ENCODE results near the gene ARHGAP26. TPM values are rescaled to one million over a fixed set of nuclear protein-coding genes. Genes with fewer than 3 reads are reported as not detected.

ARHGAP26 gene
- total and polyA plus RNA-seq, 4 experiments from 2014 or later: 2.0 to 22.7 (median 17.3) TPM

DNA sequence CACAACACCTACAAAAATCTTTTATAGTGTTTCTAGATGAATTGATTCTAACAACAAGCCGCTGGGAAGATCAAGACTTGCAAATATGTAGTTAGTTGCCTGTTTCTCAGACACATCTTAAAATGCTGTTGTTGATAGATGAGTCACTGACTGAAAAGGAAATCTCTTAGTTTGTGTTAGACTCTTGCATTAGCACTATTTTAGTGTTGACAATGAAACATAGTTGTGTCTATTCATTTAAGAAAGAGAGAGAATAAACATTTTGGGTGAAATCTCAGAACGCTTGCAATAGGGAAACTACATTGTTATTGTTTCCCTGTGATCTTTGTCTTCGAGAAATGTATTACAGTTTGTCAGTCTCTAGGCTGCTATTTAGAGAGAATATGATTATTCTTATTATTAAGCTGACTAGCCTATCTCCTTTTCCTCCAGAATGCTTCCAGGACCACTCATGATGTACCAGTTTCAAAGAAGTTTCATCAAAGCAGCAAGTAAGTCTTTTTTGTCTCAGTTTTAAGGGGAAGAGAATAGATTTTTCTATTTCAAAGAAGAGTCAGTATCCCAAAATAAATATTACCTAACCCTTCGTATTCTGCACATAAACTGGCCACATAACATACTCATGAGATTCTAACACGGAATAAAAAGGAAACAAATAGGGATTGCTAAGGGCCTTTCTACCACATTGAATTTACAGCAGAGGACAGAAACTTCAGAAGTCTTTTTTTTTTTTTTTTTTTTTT is 285.6 kb downstream of the ARHGAP26 start:
- peak overlapping the region in 5 of 7 donors; percentile 51 to 77 (median 62) for H3K27ac Mint-ChIP-seq
- H3K36me3 ChIP-seq (ENCODE audit: insufficient read depth, low read length): no peaks in the 10 kb centered on the region
- H3K9me3 Mint-ChIP-seq: peaks cover 0 to 2% (median 0%) of the 10 kb centered on the region in 8 donors
- H3K36me3 Mint-ChIP-seq: peaks cover 38 to 59% of the 10 kb centered on the region in 2 donors
- ChIA-PET CTCF (ENCODE audit: partially characterized antibody) (interaction anchor here (0.7 kb wide), 1 partner anchor 132 kb away, joined by 3 read pairs; no protein-coding TSS in a partner anchor), POLR2A (ENCODE audit: partially characterized antibody) (no interaction called here)
- H3K4me1 ChIP-seq (ENCODE audit: insufficient read depth, low read length): peaks cover 24% of the 10 kb centered on the region
- H3K4me3 ChIP-seq (ENCODE audit: low read length in 2 of 2): no peak overlapping the region
- H3K4me1 Mint-ChIP-seq: peaks cover 22 to 42% (median 34%) of the 10 kb centered on the region in 4 donors
- no peak for DNase-seq
- intact Hi-C loops (cut with micrococcal nuclease): no loop called here
- H3K9me3 ChIP-seq (ENCODE audit: control insufficient read depth in 1 of 2, low read length in 2 of 2): no peaks in the 10 kb centered on the region
- no peaks in the 10 kb centered on the region for H3K27me3 ChIP-seq (ENCODE audit: insufficient read depth, low read length)
- no peak overlapping the region for H3K27ac ChIP-seq (ENCODE audit: low read depth, low read length)
- peak overlapping the region in 2 of 8 donors; percentile 22 to 32 for H3K4me3 Mint-ChIP-seq
- no peaks in the 10 kb centered on the region for H3K27me3 Mint-ChIP-seq

DNA sequence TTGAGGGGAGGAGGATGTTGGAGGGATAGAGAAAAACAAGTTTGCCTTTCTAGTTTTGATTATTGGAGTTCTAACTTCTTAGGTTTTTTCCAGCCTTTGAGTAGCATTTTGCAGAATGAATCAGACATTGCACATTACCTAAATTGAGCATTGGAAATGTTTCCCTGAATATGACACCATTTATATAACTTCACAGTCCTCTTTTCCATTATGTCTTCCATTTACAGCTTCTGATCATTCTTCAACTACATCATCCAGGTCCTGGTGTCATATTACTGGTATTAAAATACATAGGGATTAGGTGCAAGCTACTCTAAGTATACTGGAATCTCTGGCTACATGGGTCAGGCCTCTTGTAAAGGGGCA is 286.1 kb downstream of the ARHGAP26 start:
- Mint-ChIP-seq H3K4me3 (peak overlapping the region in 2 of 8 donors; percentile 19 to 32), H3K9me3 (peaks cover 0 to 2% (median 0%) of the 10 kb centered on the region in 8 donors), H3K36me3 (peaks cover 40 to 56% of the 10 kb centered on the region in 2 donors), H3K27me3 (no peaks in the 10 kb centered on the region), H3K27ac (peak overlapping the region in 1 of 7 donors; percentile 68), H3K4me1 (peaks cover 22 to 42% (median 33%) of the 10 kb centered on the region in 4 donors)
- no peaks in the 10 kb centered on the region for H3K9me3 ChIP-seq (ENCODE audit: control insufficient read depth in 1 of 2, low read length in 2 of 2)
- H3K27ac ChIP-seq (ENCODE audit: low read depth, low read length): no peak overlapping the region
- ChIA-PET POLR2A (ENCODE audit: partially characterized antibody) (no interaction called here), CTCF (ENCODE audit: partially characterized antibody) (interaction anchor here (0.6 to 0.7 kb wide), 2 partner anchors 132 to 1522 kb away, joined by 3 to 4 read pairs; no protein-coding TSS in a partner anchor)
- H3K36me3 ChIP-seq (ENCODE audit: insufficient read depth, low read length): no peaks in the 10 kb centered on the region
- intact Hi-C loops (cut with micrococcal nuclease): no loop called here
- no peak for DNase-seq
- H3K27me3 ChIP-seq (ENCODE audit: insufficient read depth, low read length): no peaks in the 10 kb centered on the region
- H3K4me3 ChIP-seq (ENCODE audit: low read length in 2 of 2): no peak overlapping the region
- peaks cover 24% of the 10 kb centered on the region for H3K4me1 ChIP-seq (ENCODE audit: insufficient read depth, low read length)

DNA sequence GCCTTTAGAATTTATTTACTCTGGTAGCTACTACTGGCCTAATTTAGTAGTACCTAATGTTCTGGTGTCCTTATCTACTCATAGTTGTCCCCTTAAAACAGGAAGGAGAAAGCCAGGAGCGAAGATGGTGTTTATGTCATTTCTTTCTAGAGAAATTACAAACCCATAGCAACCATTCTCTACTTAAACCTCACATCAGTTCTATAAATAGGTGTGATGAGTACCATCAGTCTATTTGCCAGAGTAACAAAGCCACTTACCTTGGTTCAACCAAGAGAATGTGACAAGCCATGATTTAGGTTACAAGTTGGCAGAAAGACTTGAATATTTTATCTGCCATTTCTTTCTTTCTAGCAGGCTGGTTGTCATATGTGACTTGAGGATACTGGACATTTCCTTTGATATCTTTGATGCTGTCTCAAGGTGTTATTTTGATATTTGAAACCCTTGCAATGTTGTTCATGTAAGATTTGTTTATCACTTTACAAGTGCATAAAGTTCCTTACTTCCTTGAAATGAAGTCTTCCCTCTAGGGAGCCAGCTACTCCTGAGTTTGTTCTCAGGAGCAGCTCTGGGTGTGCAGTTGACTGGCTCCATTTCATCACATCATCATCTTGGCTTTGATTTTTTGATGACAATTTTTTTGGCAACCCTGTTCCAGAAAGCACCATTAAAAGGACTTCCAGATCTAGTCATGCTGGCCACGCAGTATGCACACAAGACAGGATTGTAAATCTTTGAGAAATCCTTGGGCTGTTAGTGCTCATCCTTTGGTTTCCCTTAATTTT is 286.8 kb downstream of the ARHGAP26 start:
- Mint-ChIP-seq H3K27ac (peak overlapping the region in 2 of 7 donors; percentile 12 to 68), H3K4me3 (no peak overlapping the region), H3K36me3 (peaks cover 43 to 59% of the 10 kb centered on the region in 2 donors), H3K4me1 (peaks cover 22 to 42% (median 33%) of the 10 kb centered on the region in 4 donors), H3K9me3 (peaks cover 0 to 2% (median 0%) of the 10 kb centered on the region in 8 donors), H3K27me3 (no peaks in the 10 kb centered on the region)
- Histone ChIP-seq H3K27ac (ENCODE audit: low read depth, low read length) (no peak overlapping the region), H3K27me3 (ENCODE audit: insufficient read depth, low read length) (no peaks in the 10 kb centered on the region), H3K4me1 (ENCODE audit: insufficient read depth, low read length) (peaks cover 24% of the 10 kb centered on the region), H3K9me3 (ENCODE audit: control insufficient read depth in 1 of 2, low read length in 2 of 2) (no peaks in the 10 kb centered on the region), H3K4me3 (ENCODE audit: low read length in 2 of 2) (no peak overlapping the region), H3K36me3 (ENCODE audit: insufficient read depth, low read length) (no peaks in the 10 kb centered on the region)
- ChIA-PET POLR2A (ENCODE audit: partially characterized antibody) (no interaction called here), CTCF (ENCODE audit: partially characterized antibody) (interaction anchor here (0.6 kb wide), 1 partner anchor 1523 kb away, joined by 4 read pairs; no protein-coding TSS in a partner anchor)
- intact Hi-C loops (cut with micrococcal nuclease): no loop called here
- no peak for DNase-seq

DNA sequence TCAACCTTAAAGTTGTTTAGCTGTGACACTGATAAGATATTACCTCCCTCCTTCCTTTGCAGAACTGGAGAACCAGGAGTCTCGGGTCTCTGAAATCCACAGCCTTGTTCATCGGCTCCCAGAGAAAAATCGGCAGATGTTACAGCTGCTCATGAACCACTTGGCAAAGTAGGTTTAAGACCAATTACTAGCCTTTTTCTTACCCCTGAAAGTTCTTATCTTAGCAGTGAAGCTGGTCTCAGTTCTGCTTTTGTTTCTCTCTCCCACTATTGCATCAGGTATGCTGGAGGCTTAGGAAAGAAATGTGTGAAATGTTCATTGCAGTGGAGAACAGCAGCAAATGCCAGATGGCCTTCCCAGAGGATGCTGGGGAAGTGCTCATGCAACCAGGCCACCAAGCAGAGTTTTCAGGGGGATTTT is 287.4 kb downstream of the ARHGAP26 start:
- no peak overlapping the region for H3K27ac ChIP-seq (ENCODE audit: low read depth, low read length)
- H3K9me3 ChIP-seq (ENCODE audit: control insufficient read depth in 1 of 2, low read length in 2 of 2): no peaks in the 10 kb centered on the region
- no peaks in the 10 kb centered on the region for H3K27me3 Mint-ChIP-seq
- H3K27me3 ChIP-seq (ENCODE audit: insufficient read depth, low read length): no peaks in the 10 kb centered on the region
- no peak overlapping the region for H3K4me3 Mint-ChIP-seq
- intact Hi-C loops (cut with micrococcal nuclease): no loop called here
- peaks cover 0 to 2% (median 0%) of the 10 kb centered on the region in 8 donors for H3K9me3 Mint-ChIP-seq
- H3K4me3 ChIP-seq (ENCODE audit: low read length in 2 of 2): no peak overlapping the region
- H3K36me3 ChIP-seq (ENCODE audit: insufficient read depth, low read length): no peaks in the 10 kb centered on the region
- peaks cover 24% of the 10 kb centered on the region for H3K4me1 ChIP-seq (ENCODE audit: insufficient read depth, low read length)
- peaks cover 22 to 42% (median 31%) of the 10 kb centered on the region in 4 donors for H3K4me1 Mint-ChIP-seq
- POLR2A ChIA-PET (ENCODE audit: partially characterized antibody): no interaction called here
- H3K36me3 Mint-ChIP-seq: peaks cover 49 to 63% of the 10 kb centered on the region in 2 donors
- no peak for DNase-seq
- H3K27ac Mint-ChIP-seq: peak overlapping the region in 1 of 7 donors; percentile 49
- CTCF ChIA-PET (ENCODE audit: partially characterized antibody): no interaction called here

DNA sequence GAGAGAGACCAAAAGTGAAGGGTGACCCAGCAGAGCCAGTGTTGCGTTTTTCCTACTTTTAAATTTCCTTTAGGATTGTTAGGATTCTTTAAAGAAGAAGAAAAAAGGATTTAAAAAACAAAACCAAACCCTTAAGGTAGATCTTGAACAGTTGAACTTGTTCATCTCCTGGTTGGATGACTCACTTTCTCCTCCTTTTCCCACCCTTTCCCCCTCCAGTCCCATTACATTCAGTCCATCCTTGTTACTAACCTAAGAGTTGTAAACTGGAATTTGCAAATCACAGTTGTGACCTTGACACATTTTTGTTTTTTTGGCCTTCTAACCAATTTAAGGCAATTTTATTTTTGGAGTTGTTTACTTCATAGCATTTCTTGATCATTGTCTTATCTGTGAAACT is 289.2 kb downstream of the ARHGAP26 start:
- peaks cover 0 to 2% (median 0%) of the 10 kb centered on the region in 8 donors for H3K9me3 Mint-ChIP-seq
- H3K4me1 ChIP-seq (ENCODE audit: insufficient read depth, low read length): peaks cover 20% of the 10 kb centered on the region
- peaks cover 52 to 77% of the 10 kb centered on the region in 2 donors for H3K36me3 Mint-ChIP-seq

DNA sequence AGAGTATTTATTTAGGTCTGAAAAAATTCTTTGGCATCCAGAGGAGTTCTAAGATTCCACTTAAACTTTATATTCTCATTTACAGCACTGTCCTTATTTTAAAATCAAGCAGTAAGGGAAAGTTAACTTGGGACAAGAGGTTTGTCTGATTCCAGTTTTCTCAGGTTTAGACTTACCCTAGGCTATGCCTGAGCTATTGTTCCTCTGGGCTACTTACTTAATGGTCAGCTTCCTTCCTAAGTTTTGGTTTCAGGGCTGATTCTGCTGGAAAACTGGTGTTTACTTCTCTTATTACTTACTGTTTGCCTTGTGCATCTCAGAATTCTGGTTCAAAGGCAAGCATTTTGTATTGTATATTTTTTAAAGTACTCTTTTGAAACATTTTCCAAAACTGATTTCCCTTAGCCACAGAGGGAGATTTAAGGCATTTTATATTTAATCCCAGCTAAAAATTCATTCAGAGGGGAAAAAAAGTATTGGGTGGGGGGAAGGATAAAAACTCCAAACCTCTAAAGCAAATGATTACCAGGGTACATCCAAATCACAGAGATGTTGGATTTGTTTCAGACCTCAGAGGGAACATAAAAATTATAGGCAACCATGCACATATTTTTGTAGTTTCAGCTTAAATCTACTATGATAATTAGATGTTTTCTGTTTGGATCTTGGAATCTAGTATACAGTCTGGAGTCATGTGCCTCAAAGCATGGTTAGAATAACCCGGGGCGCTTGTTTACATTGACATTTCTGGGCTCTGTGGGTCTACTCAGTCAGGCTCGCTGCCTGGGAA is 290.0 kb downstream of the ARHGAP26 start:
- Histone ChIP-seq H3K27ac (ENCODE audit: low read depth, low read length) (no peak overlapping the region), H3K36me3 (ENCODE audit: insufficient read depth, low read length) (no peaks in the 10 kb centered on the region), H3K27me3 (ENCODE audit: insufficient read depth, low read length) (no peaks in the 10 kb centered on the region), H3K4me3 (ENCODE audit: low read length in 2 of 2) (no peak overlapping the region), H3K9me3 (ENCODE audit: control insufficient read depth in 1 of 2, low read length in 2 of 2) (no peaks in the 10 kb centered on the region), H3K4me1 (ENCODE audit: insufficient read depth, low read length) (peaks cover 12% of the 10 kb centered on the region)
- H3K4me3 Mint-ChIP-seq: no peak overlapping the region
- POLR2A ChIA-PET (ENCODE audit: partially characterized antibody): no interaction called here
- DNase-seq: no peak
- H3K4me1 Mint-ChIP-seq: peaks cover 10 to 17% (median 13%) of the 10 kb centered on the region in 4 donors
- intact Hi-C loops (cut with micrococcal nuclease): no loop called here
- no peaks in the 10 kb centered on the region for H3K27me3 Mint-ChIP-seq
- H3K27ac Mint-ChIP-seq: peak overlapping the region in 1 of 7 donors; percentile 16
- CTCF ChIA-PET (ENCODE audit: partially characterized antibody): interaction anchor here (1.6 kb wide), 1 partner anchor 58 kb away, joined by 3 read pairs; no protein-coding TSS in a partner anchor
- peaks cover 45 to 75% of the 10 kb centered on the region in 2 donors for H3K36me3 Mint-ChIP-seq
- H3K9me3 Mint-ChIP-seq: no peaks in the 10 kb centered on the region

More for the DNA sequence above, 289.2 kb downstream of the ARHGAP26 start:
- Histone ChIP-seq H3K9me3 (ENCODE audit: control insufficient read depth in 1 of 2, low read length in 2 of 2) (no peaks in the 10 kb centered on the region), H3K27me3 (ENCODE audit: insufficient read depth, low read length) (no peaks in the 10 kb centered on the region), H3K4me3 (ENCODE audit: low read length in 2 of 2) (no peak overlapping the region), H3K27ac (ENCODE audit: low read depth, low read length) (no peak overlapping the region), H3K36me3 (ENCODE audit: insufficient read depth, low read length) (no peaks in the 10 kb centered on the region)
- Mint-ChIP-seq H3K27me3 (no peaks in the 10 kb centered on the region), H3K27ac (peak overlapping the region in 2 of 7 donors; percentile 42 to 49), H3K4me3 (no peak overlapping the region), H3K4me1 (peaks cover 15 to 25% (median 20%) of the 10 kb centered on the region in 4 donors)
- ChIA-PET CTCF (ENCODE audit: partially characterized antibody) (interaction anchor here (0.7 to 1.6 kb wide), 2 partner anchors 57 to 344 kb away, joined by 3 read pairs; no protein-coding TSS in a partner anchor), POLR2A (ENCODE audit: partially characterized antibody) (no interaction called here)
- DNase-seq: no peak
- intact Hi-C loops (cut with micrococcal nuclease): no loop called here
